Thyroid gland (tissue), 4 donors: ENCODE data around the gene SSTR5.

Experiments used
- POLR2A ChIP-seq, 2 donors: fragments of 450-650 bp; IDR thresholded peaks; one replicate each; pipeline ENCODE4 v1.6.1; 2017; ENCODE audit warnings: antibody characterized with exemption in 2 of 2, mild to moderate bottlenecking in 2 of 2, moderate library complexity in 1 of 2
- TF ChIP-seq, protein P1 (sequence below), 6 experiments: fragments of 200-600 bp in 3 of 6; fragments of 450-650 bp in 3 of 6; sonication (generic) in 3 of 6; IDR thresholded peaks; one replicate each; pipeline ENCODE4 v1.5.1; 2016 to 2019; ENCODE audit warnings: antibody characterized with exemption in 6 of 6, mild to moderate bottlenecking in 2 of 6, inconsistent platforms in 1 of 6, moderate library complexity in 1 of 6

DNA sequence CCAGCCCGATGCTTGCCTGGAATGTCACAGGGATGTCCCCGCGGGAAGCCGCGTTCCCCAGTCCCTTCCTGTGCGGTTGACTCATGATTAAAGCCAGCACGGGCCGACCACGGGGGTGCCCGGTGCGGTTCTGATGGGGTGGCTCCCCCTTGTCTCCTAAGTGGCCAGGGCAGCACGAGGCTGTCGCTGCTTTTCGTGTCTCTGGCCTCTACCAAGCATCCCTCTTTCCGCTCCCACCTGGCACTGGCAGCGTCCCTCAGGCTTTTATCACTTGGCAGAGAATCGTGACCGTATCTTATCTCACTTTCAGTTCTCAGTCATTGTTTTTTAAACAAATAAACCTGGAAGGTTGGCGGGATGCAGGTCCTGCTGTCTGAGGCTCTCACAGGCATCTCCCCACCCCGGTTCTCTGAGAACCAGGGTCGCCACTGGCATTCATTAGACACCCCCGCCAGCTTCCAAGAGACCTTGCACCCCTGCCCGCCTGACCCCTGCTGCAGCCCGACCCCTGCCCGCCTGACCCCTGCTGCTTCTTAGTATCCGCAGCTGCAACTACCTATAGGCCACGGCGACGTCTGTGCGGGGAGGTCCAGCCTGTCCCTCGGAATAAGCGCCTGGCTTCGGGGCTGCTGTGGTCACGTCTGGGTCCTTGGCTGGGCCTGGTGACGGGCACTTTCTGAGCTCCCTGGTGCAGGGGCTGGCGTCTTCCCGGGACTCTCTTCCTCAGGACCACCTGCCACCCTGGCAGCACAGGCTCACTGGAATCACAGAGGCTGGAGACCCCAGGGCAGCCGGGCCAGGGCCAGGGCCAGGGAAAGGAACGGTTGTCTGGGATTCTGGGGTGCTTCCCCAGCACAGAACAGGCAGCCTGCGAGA is 16.0 kb downstream of the SSTR5 start:
- TF ChIP-seq, protein P1, sequence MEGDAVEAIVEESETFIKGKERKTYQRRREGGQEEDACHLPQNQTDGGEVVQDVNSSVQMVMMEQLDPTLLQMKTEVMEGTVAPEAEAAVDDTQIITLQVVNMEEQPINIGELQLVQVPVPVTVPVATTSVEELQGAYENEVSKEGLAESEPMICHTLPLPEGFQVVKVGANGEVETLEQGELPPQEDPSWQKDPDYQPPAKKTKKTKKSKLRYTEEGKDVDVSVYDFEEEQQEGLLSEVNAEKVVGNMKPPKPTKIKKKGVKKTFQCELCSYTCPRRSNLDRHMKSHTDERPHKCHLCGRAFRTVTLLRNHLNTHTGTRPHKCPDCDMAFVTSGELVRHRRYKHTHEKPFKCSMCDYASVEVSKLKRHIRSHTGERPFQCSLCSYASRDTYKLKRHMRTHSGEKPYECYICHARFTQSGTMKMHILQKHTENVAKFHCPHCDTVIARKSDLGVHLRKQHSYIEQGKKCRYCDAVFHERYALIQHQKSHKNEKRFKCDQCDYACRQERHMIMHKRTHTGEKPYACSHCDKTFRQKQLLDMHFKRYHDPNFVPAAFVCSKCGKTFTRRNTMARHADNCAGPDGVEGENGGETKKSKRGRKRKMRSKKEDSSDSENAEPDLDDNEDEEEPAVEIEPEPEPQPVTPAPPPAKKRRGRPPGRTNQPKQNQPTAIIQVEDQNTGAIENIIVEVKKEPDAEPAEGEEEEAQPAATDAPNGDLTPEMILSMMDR (IDR thresholded peaks at IDR 0.05) = no peak
- TF ChIP-seq POLR2A (IDR thresholded peaks at IDR 0.05) = no peak
